Type B pancreatic cell (in vitro differentiated cells): Measurements from ENCODE around the gene SLC38A11. TPM values are rescaled to one million over a fixed set of nuclear protein-coding genes. Genes with fewer than 3 reads are reported as not detected.

ENCODE experiments used
- DNase-seq: peaks from one replicate; pipeline ENCODE4 v3.0.0; 2021; ENCODE audit warnings: mixed read lengths; ENCODE audit not compliant: unreplicated experiment; ENCODE audit errors: extremely low spot score
- H3K27ac Mint-ChIP-seq: 2 replicates; pipeline ENCODE4 v1.8.0; 2021; ENCODE audit warnings: mild to moderate bottlenecking, mixed read lengths
- H3K27me3 Mint-ChIP-seq: 2 replicates; pipeline ENCODE4 v1.8.0; 2021; ENCODE audit warnings: mixed read lengths
- H3K36me3 Mint-ChIP-seq: 2 replicates; pipeline ENCODE4 v1.8.0; 2021; ENCODE audit warnings: mixed read lengths
- H3K4me1 Mint-ChIP-seq: one replicate; pipeline ENCODE4 v1.8.0; 2021; ENCODE audit warnings: mixed read lengths; ENCODE audit not compliant: unreplicated experiment
- H3K4me3 Mint-ChIP-seq: 2 replicates; pipeline ENCODE4 v1.8.0; 2021; ENCODE audit warnings: mild to moderate bottlenecking, mixed read lengths
- H3K9me3 Mint-ChIP-seq: 2 replicates; pipeline ENCODE4 v1.8.0; 2021; ENCODE audit warnings: mixed read lengths
- CTCF ChIP-seq: fragments of 200-600 bp; sonication (generic); conservative IDR thresholded peaks from 2 replicates; pipeline ENCODE4 v1.5.0; 2021; ENCODE audit warnings: antibody characterized with exemption, mild to moderate bottlenecking
- total RNA-seq: library from RNA; stranded (reverse); gene quantifications from 2 replicates; pipeline ENCODE4 v1.2.1, GENCODE V29; 2021; ENCODE audit warnings: low replicate concordance

SLC38A11 gene
- total RNA-seq, 1 donor from 2014 or later = 3.7 TPM

- no peaks in the 10 kb centered on the region for H3K27me3 Mint-ChIP-seq
- peaks cover 35% of the 10 kb centered on the region for H3K4me1 Mint-ChIP-seq
- TF ChIP-seq CTCF = no peak
- H3K27ac Mint-ChIP-seq = no peak overlapping the region
- H3K9me3 Mint-ChIP-seq = no peaks in the 10 kb centered on the region
- DNase-seq = no peak
- H3K36me3 Mint-ChIP-seq = no peaks in the 10 kb centered on the region
- H3K4me3 Mint-ChIP-seq = no peak overlapping the region
Measured at GRCh38 chr2:164915566-164915965, 39.8 kb downstream of the SLC38A11 start.

GRCh38 chr2:164913640-164914350, 41.5 kb downstream of the SLC38A11 start:
- H3K4me3 Mint-ChIP-seq = peak overlapping the region; percentile 71
- peak overlapping the region; percentile 90 for H3K27ac Mint-ChIP-seq
- no peaks in the 10 kb centered on the region for H3K36me3 Mint-ChIP-seq
- H3K9me3 Mint-ChIP-seq = no peaks in the 10 kb centered on the region
- H3K27me3 Mint-ChIP-seq = no peaks in the 10 kb centered on the region
- TF ChIP-seq CTCF = peak; percentile 52
- H3K4me1 Mint-ChIP-seq = peaks cover 52% of the 10 kb centered on the region
- DNase-seq = no peak

GRCh38 chr2:164913011-164913410, 42.3 kb downstream of the SLC38A11 start:
- H3K27me3 Mint-ChIP-seq = no peaks in the 10 kb centered on the region
- peaks cover 52% of the 10 kb centered on the region for H3K4me1 Mint-ChIP-seq
- H3K4me3 Mint-ChIP-seq = no peak overlapping the region
- no peaks in the 10 kb centered on the region for H3K36me3 Mint-ChIP-seq
- no peak for TF ChIP-seq CTCF
- peak overlapping the region; percentile 90 for H3K27ac Mint-ChIP-seq
- DNase-seq = no peak
- H3K9me3 Mint-ChIP-seq = no peaks in the 10 kb centered on the region

GRCh38 chr2:164911832-164912231, 43.5 kb downstream of the SLC38A11 start:
- H3K4me1 Mint-ChIP-seq = peaks cover 47% of the 10 kb centered on the region
- DNase-seq = no peak
- TF ChIP-seq CTCF = no peak
- no peaks in the 10 kb centered on the region for H3K9me3 Mint-ChIP-seq
- H3K27me3 Mint-ChIP-seq = no peaks in the 10 kb centered on the region
- H3K4me3 Mint-ChIP-seq = no peak overlapping the region
- H3K27ac Mint-ChIP-seq = peak overlapping the region; percentile 65
- no peaks in the 10 kb centered on the region for H3K36me3 Mint-ChIP-seq

GRCh38 chr2:164910101-164910899, 45.0 kb downstream of the SLC38A11 start:
- peaks cover 38% of the 10 kb centered on the region for H3K4me1 Mint-ChIP-seq

More at GRCh38 chr2:164910101-164910899, 45.0 kb downstream of the SLC38A11 start:
- Mint-ChIP-seq H3K4me3 (peak overlapping the region; percentile 1), H3K27ac (peak overlapping the region; percentile 67), H3K27me3 (no peaks in the 10 kb centered on the region), H3K36me3 (no peaks in the 10 kb centered on the region), H3K9me3 (no peaks in the 10 kb centered on the region)
- DNase-seq = no peak
- TF ChIP-seq CTCF = no peak
